GM10248 (cell line): ENCODE results near the gene PPP1R14C.

Source experiments
- CTCF ChIA-PET: fragments of 300-600 bp; sonication (Branson Sonifier 250); formaldehyde crosslinking; extraction: SDS; loops from one replicate; lab custom pipeline; 2021; ENCODE audit warnings: antibody characterized with exemption; lab: Yijun Ruan, JAX
- POLR2A ChIA-PET: fragments of 350-650 bp; sonication (Branson Sonifier 250); formaldehyde crosslinking; extraction: SDS; loops from one replicate; lab custom pipeline; 2020; ENCODE audit warnings: antibody characterized with exemption; lab: Yijun Ruan, JAX
- DNase-seq: peaks from one replicate; pipeline ENCODE4 v3.0.0; 2012; ENCODE audit errors: extremely low spot score
- TF ChIP-seq, protein P1 (sequence below): IDR thresholded peaks from 2 replicates; pipeline ENCODE4 v1.5.1; 2012; ENCODE audit warnings: mild to moderate bottlenecking, low read depth; ENCODE audit errors: extremely low read depth, missing control alignments, control extremely low read depth

The PPP1R14C gene

DNA sequence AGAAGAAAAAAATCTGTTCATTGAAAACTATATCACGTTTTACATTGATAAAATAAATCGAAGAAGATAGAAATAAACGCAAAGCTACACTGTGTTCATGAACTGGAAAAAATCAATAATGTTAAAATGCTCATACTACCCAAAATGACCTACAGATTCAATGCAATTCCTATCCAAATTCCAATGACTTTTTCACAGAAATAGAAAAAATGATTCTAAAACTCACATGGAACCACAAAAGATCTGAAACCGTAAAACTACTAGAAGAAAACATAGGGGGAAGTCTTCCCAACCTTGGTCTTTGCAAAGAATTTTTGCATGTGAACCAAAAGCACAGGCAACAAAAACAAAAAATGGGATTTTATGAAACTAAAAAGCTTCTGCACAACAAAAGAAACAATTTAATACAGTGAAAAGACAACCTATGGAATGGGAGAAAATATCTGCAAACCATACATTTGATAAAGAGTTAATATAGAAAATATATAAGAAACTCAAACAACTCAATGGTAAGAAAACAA, 40.0 kb upstream of the PPP1R14C start:
- CTCF ChIA-PET, result interaction anchor here (1.5 kb wide), 1 partner anchor 8 kb away, joined by 3 read pairs; no protein-coding TSS in a partner anchor
- DNase-seq, result no peak
- POLR2A ChIA-PET, result no interaction called here
- TF ChIP-seq, protein P1, sequence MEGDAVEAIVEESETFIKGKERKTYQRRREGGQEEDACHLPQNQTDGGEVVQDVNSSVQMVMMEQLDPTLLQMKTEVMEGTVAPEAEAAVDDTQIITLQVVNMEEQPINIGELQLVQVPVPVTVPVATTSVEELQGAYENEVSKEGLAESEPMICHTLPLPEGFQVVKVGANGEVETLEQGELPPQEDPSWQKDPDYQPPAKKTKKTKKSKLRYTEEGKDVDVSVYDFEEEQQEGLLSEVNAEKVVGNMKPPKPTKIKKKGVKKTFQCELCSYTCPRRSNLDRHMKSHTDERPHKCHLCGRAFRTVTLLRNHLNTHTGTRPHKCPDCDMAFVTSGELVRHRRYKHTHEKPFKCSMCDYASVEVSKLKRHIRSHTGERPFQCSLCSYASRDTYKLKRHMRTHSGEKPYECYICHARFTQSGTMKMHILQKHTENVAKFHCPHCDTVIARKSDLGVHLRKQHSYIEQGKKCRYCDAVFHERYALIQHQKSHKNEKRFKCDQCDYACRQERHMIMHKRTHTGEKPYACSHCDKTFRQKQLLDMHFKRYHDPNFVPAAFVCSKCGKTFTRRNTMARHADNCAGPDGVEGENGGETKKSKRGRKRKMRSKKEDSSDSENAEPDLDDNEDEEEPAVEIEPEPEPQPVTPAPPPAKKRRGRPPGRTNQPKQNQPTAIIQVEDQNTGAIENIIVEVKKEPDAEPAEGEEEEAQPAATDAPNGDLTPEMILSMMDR, result no peak

DNA sequence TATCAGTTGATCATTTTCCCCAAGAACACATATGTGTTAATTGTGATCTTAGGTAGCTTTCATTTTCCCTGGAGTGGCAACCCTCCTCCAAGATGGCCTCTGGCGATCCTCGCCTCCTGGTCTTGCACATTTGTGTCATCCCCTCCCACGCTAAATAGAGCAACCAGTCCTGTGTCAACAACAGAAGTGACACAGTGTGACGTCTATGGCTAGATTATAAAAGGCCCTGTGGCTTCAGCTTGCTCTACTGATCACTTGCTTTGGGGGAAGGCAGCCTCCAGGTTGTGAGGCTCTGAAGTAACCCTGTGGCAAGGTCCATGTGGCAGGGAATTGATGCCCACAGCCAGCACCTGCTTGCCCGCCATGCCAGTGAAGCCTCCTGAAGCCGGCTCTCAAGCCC, 30.6 kb upstream of the PPP1R14C start:
- TF ChIP-seq, protein P1, result no peak
- CTCF ChIA-PET, result no interaction called here
- DNase-seq, result no peak
- POLR2A ChIA-PET, result no interaction called here

DNA sequence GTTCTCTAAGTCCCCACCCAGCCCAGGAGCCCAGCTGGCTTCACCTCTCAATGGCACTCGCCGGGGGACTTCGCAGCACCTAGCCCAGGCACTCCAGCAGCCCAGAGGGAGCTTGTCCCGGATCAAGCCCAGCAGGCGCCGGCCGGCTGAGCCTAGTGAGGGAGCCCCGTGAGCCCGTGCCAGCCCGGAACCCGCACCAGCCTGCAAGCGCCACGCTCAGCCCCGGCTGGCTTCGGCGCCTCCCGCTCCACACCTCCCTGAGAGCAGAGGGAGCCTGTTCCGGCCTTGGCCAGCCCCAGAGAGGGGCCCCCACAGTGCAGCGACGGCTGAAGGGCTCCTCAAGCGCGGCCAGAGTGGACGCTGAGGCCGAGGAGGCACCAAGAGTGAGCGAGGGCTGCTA, 27.1 kb upstream of the PPP1R14C start:
- POLR2A ChIA-PET, result no interaction called here
- CTCF ChIA-PET, result no interaction called here
- DNase-seq, result no peak
- TF ChIP-seq, protein P1, result no peak

DNA sequence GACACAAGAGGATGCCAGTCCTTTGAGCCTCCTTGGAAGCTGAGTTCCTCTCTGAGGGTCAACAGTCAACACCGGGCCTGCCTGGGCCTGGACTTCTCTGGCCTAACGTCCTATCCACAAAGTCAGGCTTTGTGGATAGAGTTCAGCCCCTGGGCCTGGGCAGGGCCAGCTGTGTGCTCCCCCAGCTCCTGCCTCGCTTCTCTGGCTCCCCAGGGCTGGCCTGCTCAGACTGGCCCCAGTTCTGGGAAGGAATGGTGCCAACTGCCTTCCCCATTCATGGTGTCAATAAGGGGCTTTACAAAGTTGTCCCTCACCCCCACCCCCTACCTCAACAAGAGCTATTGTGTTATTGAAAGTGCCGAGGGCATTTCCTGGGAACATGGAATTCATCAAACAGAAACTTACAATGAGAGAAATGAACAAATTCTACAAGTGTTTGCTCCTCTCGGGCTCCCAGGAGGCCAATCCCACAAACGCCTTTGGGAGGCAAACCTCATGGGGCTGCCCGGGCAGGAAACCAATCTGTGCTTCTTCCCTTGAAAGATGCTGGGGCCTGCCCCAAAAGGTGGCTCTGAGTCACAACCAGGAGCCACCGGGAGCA, 26.5 kb upstream of the PPP1R14C start:
- TF ChIP-seq, protein P1, result no peak
- no peak for DNase-seq
- CTCF ChIA-PET, result no interaction called here
- POLR2A ChIA-PET, result no interaction called here

GRCh38 chr6:150118203-150118602, 24.6 kb upstream of the PPP1R14C start:
- no peak for DNase-seq
- TF ChIP-seq, protein P1, result no peak
- ChIA-PET POLR2A (no interaction called here), CTCF (no interaction called here)

- POLR2A ChIA-PET, result no interaction called here
- TF ChIP-seq, protein P1, result no peak
- CTCF ChIA-PET, result no interaction called here
- DNase-seq, result no peak
Observed at GRCh38 chr6:150118627-150119026, 24.2 kb upstream of the PPP1R14C start.
